Sigmoid colon (tissue), 4 donors: ENCODE results near the gene FIBIN.

Source experiments
- CTCF ChIP-seq, 4 experiments: fragments of 450-650 bp in 3 of 4; fragments of 200-600 bp in 1 of 4; IDR thresholded peaks; one replicate each; pipeline ENCODE4 v1.5.1; 2016 to 2019; ENCODE audit warnings: antibody characterized with exemption in 4 of 4, mild to moderate bottlenecking in 3 of 4, moderate library complexity in 2 of 4
- EP300 ChIP-seq, 4 donors: sonication (generic); formaldehyde crosslinking; IDR thresholded peaks; one replicate each; pipeline ENCODE4 v1.6.1; 2017; ENCODE audit warnings: antibody characterized with exemption in 4 of 4
- POLR2A ChIP-seq, 2 donors: fragments of 450-650 bp; IDR thresholded peaks; one replicate each; pipeline ENCODE4 v1.6.1; 2016; ENCODE audit warnings: antibody characterized with exemption in 2 of 2, mild to moderate bottlenecking in 2 of 2, moderate library complexity in 2 of 2
- POLR2AphosphoS5 ChIP-seq, 4 donors: sonication (generic); formaldehyde crosslinking; IDR thresholded peaks; one replicate each; pipeline ENCODE4 v1.6.1; 2017; ENCODE audit warnings: antibody characterized with exemption in 4 of 4

- TF ChIP-seq CTCF (IDR thresholded peaks at IDR 0.05), result no peak
- TF ChIP-seq POLR2A (IDR thresholded peaks at IDR 0.05), result no peak
- TF ChIP-seq POLR2AphosphoS5 (IDR thresholded peaks at IDR 0.05), result no peak
- TF ChIP-seq EP300 (IDR thresholded peaks at IDR 0.05), result no peak
These were observed 28.8 kb downstream of the FIBIN start for GRCh38 chr11:27022659-27023251.
